Thymus (tissue), 11 donors: ENCODE measurements around the gene NFE2L3. TPM values are rescaled to one million over a fixed set of nuclear protein-coding genes. Genes with fewer than 3 reads are reported as not detected.
"Not testable (repeated sequence)": the region's sequence is repeated elsewhere in the genome, so short reads cannot be mapped to it uniquely, and the experiment has no call there.

ENCODE experiments used
- DNase-seq, 9 donors: peaks; one replicate each; pipeline ENCODE4 v3.0.0-alpha.2; 2013; ENCODE audit warnings: low spot score in 9 of 9, low read depth in 6 of 9, missing footprints in 1 of 9
- H3K27ac ChIP-seq, 2 donors: one replicate each; pipeline ENCODE4 v1.5.1; 2013; ENCODE audit warnings: control low read depth in 1 of 2, low read depth in 1 of 2, low read length in 1 of 2, mild to moderate bottlenecking in 1 of 2, moderate library complexity in 1 of 2
- H3K27me3 ChIP-seq, 2 donors: one replicate each; pipeline ENCODE4 v1.5.1; 2013; ENCODE audit warnings: low read length in 1 of 2; ENCODE audit not compliant: control insufficient read depth in 2 of 2, insufficient read depth in 1 of 2
- H3K36me3 ChIP-seq, 2 donors: one replicate each; pipeline ENCODE4 v1.5.1; 2013; ENCODE audit warnings: low read length in 1 of 2, mild to moderate bottlenecking in 1 of 2, moderate library complexity in 1 of 2; ENCODE audit not compliant: control insufficient read depth in 2 of 2, insufficient read depth in 2 of 2
- H3K4me1 ChIP-seq, 2 donors: one replicate each; pipeline ENCODE4 v1.5.1; 2013; ENCODE audit warnings: low read length in 2 of 2; ENCODE audit not compliant: control insufficient read depth in 2 of 2, insufficient read depth in 2 of 2
- H3K4me3 ChIP-seq, 2 donors: one replicate each; pipeline ENCODE4 v1.5.1; 2013; ENCODE audit warnings: low read length in 2 of 2, control low read depth in 1 of 2, mild to moderate bottlenecking in 1 of 2
- H3K9me3 ChIP-seq, 2 donors: one replicate each; pipeline ENCODE4 v1.5.1; 2013; ENCODE audit warnings: low read length in 1 of 2, mild to moderate bottlenecking in 1 of 2; ENCODE audit not compliant: control insufficient read depth in 2 of 2, insufficient read depth in 1 of 2
- WGBS: extraction: QIAGEN DNeasy Blood & Tissue Kit; methylation state at CpG from one replicate; pipeline ENCODE4 v1.1.7; 2013; 5-methylcytosine and 5-hydroxymethylcytosine counted together
- polyA plus RNA-seq: library from polyadenylated mRNA; stranded (reverse); fragments of 200-250 nt; gene quantifications from one replicate; pipeline ENCODE4 v1.2.3, GENCODE V29; 2013
- total RNA-seq: library from RNA; stranded (reverse); fragments of 120-200 nt; gene quantifications from one replicate; pipeline ENCODE4 v1.2.4, GENCODE V29; 2013
- donor health status: healthy.

Gene NFE2L3
- total and polyA plus RNA-seq, 2 donors = 12.0 to 39.3 TPM

- Histone ChIP-seq H3K27me3 (peaks cover 13 to 22% of the 10 kb centered on the region in 2 donors), H3K4me1 (peaks cover 10 to 26% of the 10 kb centered on the region in 2 donors), H3K4me3 (no peak overlapping the region), H3K36me3 (no peaks in the 10 kb centered on the region), H3K27ac (no peak overlapping the region), H3K9me3 (peaks cover 0 to 9% of the 10 kb centered on the region in 2 donors)
- WGBS = 100% methylated on average over 1 of the region's 1 CpG
- no peak for DNase-seq
These were observed 2.5 kb upstream of the NFE2L3 start for GRCh38 chr7:26149391-26149977.

- H3K36me3 ChIP-seq = no peaks in the 10 kb centered on the region
- no peak overlapping the region for H3K4me3 ChIP-seq
- H3K9me3 ChIP-seq = peaks cover 0 to 9% of the 10 kb centered on the region in 2 donors
- DNase-seq = no peak
- H3K27me3 ChIP-seq = peaks cover 13 to 22% of the 10 kb centered on the region in 2 donors
- H3K27ac ChIP-seq = no peak overlapping the region
- H3K4me1 ChIP-seq = peaks cover 16 to 41% of the 10 kb centered on the region in 2 donors
- 94% methylated on average over 5 of the region's 5 CpGs for WGBS
These were observed 902 bp upstream of the NFE2L3 start for GRCh38 chr7:26151096-26151495.

GRCh38 chr7:26151650-26151952 is 397 bp upstream of the NFE2L3 start:
- Histone ChIP-seq H3K27ac (peak overlapping the region in 1 of 2 donors; percentile 76), H3K9me3 (peaks cover 0 to 9% of the 10 kb centered on the region in 2 donors), H3K4me3 (peak overlapping the region; percentile 52 to 73), H3K4me1 (peaks cover 20 to 45% of the 10 kb centered on the region in 2 donors), H3K36me3 (no peaks in the 10 kb centered on the region), H3K27me3 (peaks cover 13 to 22% of the 10 kb centered on the region in 2 donors)
- no peak for DNase-seq
- WGBS = 60% methylated on average over 10 of the region's 10 CpGs

DNA sequence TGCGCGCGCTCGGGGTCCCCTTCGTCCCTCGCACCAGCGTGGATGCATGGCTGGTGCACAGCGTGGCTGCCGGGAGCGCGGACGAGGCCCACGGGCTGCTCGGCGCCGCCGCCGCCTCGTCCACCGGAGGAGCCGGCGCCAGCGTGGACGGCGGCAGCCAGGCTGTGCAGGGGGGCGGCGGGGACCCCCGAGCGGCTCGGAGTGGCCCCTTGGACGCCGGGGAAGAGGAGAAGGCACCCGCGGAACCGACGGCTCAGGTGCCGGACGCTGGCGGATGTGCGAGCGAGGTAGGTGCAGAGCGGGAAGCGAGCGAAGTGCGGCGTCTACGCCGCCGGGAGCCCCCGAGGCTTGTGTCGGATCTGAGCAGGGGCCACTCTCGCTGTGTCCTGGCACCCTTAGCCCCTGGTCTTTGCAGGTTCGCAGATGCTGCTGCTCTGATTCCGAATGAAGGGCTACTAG is 813 bp downstream of the NFE2L3 start:
- peak in 2 of 9 donors; percentile 37 to 49 for DNase-seq
- Histone ChIP-seq H3K27ac (peak overlapping the region; percentile 18 to 23), H3K4me1 (peaks cover 21 to 54% of the 10 kb centered on the region in 2 donors)

DNA sequence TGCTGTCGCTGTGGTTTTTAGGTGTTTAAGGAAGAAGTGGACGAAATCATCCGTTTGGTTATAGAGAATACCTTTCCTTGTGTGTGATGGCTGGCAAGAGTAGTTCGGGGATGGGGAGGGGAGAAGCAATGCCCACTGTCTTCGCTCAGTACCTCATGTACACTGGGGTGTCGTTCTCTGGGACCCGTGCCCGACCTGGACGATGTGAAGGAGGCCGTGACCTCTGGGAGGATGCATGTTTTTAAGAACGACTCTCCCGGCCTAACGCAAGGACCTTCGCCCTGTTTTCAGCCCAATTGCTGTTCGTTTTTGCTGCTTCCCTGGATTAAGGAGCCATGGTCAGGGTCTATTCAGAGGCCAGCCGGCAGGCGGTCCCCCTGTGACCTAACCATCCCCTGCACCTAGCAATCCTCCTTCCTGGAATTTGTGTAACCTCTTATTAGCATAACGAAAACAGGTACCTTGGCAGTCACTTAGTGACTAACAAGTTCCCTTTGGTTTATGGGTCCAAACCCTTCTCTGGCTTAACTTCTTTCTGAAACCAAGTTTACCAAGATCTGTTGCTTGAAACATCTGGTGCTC is 1.3 kb downstream of the NFE2L3 start:
- H3K4me1 ChIP-seq = peaks cover 21 to 57% of the 10 kb centered on the region in 2 donors
- WGBS = 32% methylated on average over 18 of the region's 18 CpGs
- peak overlapping the region; percentile 42 to 45 for H3K27ac ChIP-seq
- no peaks in the 10 kb centered on the region for H3K9me3 ChIP-seq
- H3K4me3 ChIP-seq = peak overlapping the region; percentile 30 to 73
- H3K27me3 ChIP-seq = peaks cover 13 to 22% of the 10 kb centered on the region in 2 donors
- DNase-seq = peak in 1 of 9 donors; percentile 30
- H3K36me3 ChIP-seq = no peaks in the 10 kb centered on the region

More for the DNA sequence above, 813 bp downstream of the NFE2L3 start:
- WGBS = 2% methylated on average over 49 of the region's 54 CpGs
- not testable (repeated sequence) for H3K9me3 ChIP-seq, H3K36me3 ChIP-seq
- Histone ChIP-seq H3K27me3 (peaks cover 13 to 22% of the 10 kb centered on the region in 2 donors), H3K4me3 (peak overlapping the region; percentile 52 to 73)

DNA sequence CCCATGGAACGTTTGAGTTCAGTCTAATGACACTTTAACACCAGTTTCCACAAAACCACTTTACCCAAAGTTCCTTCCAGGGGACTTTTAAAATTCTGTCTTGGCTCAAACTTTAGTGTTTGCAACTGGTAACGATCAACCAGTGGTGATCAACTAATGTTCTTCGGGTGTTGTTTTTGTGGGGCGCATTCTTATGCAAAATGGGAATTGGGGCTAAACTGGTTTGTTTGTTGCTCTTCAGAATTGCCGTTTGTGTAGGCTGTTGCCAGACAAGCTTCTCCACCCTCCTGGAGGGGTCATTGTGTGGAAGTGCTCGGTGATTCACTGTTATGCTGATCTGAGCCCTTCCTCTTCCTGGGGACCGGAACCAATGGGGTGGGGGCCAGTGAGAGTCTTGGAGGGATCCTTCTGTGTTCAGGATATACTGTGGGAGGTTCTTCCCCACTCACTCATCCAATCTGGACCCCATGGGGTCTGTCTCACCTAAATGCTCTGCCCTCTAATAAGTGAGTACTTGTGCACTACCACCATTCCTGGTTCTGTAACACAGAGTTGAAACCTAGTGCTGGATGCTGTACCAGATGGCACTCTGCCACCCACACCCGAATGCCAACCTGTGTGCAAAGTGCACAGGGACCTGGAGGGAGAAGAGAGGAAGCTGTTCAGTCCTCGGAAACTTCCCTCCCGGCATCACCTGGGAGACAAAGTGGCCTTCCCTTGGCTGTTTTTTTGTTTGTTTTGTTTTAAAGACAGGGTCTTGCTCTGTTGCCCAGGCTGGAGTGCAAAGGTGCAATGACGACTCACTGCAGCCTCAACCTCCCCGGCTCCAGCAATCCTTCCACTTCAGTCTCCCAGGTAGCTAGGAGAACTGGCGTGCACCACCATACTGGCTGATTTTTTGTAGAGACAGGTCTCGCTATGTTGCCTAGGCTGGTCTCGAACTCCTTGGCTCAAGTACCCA is 2.1 kb downstream of the NFE2L3 start:
- H3K9me3 ChIP-seq = no peaks in the 10 kb centered on the region
- peak in 1 of 9 donors; percentile 24 for DNase-seq
- peak overlapping the region in 1 of 2 donors; percentile 30 for H3K4me3 ChIP-seq

DNA sequence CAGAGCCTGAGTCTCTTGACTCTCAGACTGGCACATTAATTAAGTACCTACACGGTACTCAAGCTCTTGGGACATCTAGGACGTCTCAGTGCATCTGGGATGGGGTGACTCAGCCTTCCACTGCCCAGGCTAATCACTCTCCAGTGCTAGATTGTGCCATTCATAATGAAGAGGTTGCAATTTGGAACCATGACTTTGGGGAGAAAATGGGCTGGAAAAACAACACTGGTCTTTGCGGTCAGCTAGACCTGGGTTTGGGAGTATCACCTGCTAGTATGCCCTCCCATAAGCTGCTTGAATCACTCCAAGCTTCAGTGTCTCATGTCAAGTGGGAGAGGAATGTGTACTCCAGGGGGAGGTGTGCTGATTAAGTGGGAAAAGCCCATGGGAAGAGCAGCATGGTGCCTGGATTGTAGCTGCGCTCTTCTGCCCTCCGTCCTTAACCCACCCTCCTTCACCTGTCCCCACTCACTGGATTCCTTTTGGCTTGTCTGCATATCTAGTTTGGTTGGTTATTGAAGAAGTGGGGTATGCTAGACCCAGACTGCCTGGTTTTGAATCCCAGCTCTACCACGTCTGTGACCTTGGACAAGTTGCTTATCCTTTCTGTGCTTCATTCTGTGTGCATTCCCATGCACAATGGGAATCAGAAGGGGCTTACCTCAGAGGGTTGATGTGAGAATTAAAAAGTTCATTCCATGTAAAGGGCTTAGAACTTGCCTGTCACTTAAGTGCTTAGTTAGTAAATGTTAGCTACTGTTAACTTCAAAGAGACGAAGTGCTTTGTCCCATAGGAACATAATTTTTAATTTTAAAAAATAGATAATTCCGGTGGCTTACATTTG is 3.8 kb downstream of the NFE2L3 start:
- no peaks in the 10 kb centered on the region for H3K36me3 ChIP-seq
- peak overlapping the region; percentile 49 to 82 for H3K27ac ChIP-seq
- H3K4me3 ChIP-seq = no peak overlapping the region
- no peaks in the 10 kb centered on the region for H3K9me3 ChIP-seq
- 76% methylated on average over 8 of the region's 8 CpGs for WGBS
- H3K27me3 ChIP-seq = peaks cover 13 to 22% of the 10 kb centered on the region in 2 donors
- no peak for DNase-seq
- H3K4me1 ChIP-seq = peaks cover 21 to 75% of the 10 kb centered on the region in 2 donors

More for the DNA sequence above, 2.1 kb downstream of the NFE2L3 start:
- 82% methylated on average over 15 of the region's 15 CpGs for WGBS
- Histone ChIP-seq H3K36me3 (no peaks in the 10 kb centered on the region), H3K27me3 (peaks cover 13 to 22% of the 10 kb centered on the region in 2 donors), H3K4me1 (peaks cover 21 to 65% of the 10 kb centered on the region in 2 donors), H3K27ac (peak overlapping the region; percentile 5 to 82)
